ENCODE measurements around the gene ACAT1.

GRCh38 chr11:108160970-108161566 lies 39.7 kb downstream of the ACAT1 start:
- TF ChIP-seq, protein P1, sequence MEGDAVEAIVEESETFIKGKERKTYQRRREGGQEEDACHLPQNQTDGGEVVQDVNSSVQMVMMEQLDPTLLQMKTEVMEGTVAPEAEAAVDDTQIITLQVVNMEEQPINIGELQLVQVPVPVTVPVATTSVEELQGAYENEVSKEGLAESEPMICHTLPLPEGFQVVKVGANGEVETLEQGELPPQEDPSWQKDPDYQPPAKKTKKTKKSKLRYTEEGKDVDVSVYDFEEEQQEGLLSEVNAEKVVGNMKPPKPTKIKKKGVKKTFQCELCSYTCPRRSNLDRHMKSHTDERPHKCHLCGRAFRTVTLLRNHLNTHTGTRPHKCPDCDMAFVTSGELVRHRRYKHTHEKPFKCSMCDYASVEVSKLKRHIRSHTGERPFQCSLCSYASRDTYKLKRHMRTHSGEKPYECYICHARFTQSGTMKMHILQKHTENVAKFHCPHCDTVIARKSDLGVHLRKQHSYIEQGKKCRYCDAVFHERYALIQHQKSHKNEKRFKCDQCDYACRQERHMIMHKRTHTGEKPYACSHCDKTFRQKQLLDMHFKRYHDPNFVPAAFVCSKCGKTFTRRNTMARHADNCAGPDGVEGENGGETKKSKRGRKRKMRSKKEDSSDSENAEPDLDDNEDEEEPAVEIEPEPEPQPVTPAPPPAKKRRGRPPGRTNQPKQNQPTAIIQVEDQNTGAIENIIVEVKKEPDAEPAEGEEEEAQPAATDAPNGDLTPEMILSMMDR (IDR thresholded peaks at IDR 0.05; ENCODE audit: insufficient read depth, low read depth, low read length), result no peak
- TF ChIP-seq EZH2 (IDR thresholded peaks at IDR 0.05; ENCODE audit: insufficient read depth, low read length), result no peak
